Hematopoietic multipotent progenitor cell treated with erythropoietin and hydrocortisone succinate and interleukin-3 and kit ligand, for 8 days (in vitro differentiated cells): ENCODE results near the gene KRT12.
"Not testable (repeated sequence)": the region's sequence is repeated elsewhere in the genome, so short reads cannot be mapped to it uniquely, and the experiment has no call there.

Source experiments
- DNase-seq: peaks from one replicate; pipeline ENCODE4 v3.0.0-alpha.2; 2015

Gene KRT12

DNA sequence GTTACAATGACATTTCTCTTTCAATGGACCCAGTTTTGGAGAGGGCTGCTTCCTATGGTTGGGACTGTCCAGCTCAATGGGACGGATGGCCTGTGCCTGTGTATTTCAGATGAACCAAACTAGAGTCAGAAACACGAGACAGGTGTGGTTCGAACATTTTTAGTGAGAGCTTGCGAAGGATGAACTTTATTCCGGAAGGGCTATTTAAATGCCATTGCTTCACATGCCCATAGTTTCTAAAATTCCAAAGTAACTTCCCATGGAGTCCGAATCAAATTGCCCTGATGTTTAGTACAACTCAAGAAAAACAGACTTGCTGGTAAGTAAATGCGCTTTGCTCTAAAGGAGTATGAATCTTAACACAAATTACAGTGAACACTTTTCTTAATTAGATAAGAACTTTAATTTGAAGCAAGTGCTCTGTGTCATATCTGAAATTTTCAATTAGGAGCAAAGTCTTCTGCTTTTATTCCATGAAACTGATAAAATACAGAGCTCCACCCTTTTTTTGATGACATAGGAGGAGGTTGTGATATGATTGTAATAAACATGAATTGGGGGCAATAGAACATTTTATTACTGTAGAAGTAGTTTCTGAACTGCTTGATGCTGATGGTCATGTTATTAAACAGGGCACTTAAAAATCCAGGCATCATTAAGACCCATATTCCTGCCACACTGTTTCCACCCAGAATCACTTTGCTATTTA lies 16.8 kb upstream of the KRT12 start:
- DNase-seq = no peak

DNA sequence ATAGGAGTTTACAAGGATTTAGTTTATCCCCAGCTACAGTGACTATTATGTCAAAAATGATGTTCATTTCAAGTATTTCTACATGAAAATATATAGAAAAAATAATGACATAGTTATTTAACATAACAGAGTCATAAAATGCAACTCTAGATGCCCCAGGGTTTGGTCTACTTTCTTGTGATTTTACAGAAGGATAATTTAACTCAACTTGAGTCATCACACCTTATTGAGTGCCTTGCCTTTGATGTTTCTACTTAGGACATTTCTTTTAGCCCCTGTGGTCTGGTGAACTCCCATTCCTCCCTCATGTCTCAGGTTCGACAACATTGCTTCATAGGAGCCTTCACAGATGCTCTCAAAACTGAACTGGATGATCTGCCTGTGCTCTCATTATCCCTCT lies 16.0 kb upstream of the KRT12 start:
- DNase-seq = no peak

DNA sequence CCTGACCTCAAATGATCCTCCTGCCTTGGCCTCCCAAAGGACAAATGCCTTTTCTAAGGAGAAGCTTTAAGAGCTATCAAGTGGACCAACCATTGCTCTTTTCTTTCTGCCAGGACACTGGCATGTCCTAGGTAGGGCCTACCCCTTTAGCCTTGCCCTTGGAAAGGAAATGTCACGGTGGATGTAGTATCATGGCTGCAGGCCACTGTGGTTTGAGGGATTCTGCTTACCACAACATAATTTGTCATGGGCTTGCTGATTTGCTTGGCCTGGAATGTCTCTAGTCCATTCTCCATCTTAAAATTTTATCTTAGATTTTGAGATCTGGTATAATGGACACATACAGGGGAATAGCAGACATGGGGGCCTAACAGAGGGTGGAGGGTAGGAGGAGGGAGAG lies 12.0 kb upstream of the KRT12 start:
- no peak for DNase-seq

DNA sequence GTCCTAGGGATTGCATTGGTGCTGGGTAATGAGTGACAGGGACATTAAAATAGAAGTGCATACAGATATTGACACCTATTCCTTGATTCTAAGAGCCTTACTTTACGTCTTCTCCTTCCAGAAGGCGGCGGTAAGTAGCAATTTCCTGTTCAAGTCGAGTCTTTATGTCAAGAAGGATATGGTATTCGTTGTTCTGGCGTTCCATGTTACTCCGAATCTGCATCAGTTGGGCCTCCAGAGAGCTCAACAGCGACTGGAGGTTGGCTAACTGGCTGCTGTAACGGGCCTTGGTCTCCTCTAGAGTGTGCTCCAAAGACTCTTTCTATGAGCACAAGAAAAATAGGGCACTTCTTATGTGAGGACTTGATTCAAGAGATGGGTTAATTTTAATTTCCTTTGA lies 11.0 kb upstream of the KRT12 start:
- DNase-seq = no peak

DNA sequence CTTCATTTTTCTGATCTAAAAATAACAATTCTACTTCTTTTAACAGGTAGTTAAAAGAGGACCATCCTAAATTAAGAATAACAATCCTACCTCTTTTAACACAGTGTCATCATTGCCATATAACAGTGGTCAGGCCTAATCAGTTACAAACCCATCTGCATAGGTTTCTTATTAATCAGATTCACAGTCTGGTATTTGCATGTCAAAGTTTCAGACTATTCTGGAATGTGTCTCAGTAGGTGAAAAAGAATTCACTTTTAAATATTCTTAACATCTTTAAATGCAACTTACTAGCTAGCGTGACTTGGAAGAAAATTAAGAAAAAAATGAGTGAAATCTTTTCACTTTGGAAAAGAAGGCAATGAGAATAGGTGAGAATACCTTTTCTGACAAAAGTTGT lies 6.8 kb upstream of the KRT12 start:
- no peak for DNase-seq

DNA sequence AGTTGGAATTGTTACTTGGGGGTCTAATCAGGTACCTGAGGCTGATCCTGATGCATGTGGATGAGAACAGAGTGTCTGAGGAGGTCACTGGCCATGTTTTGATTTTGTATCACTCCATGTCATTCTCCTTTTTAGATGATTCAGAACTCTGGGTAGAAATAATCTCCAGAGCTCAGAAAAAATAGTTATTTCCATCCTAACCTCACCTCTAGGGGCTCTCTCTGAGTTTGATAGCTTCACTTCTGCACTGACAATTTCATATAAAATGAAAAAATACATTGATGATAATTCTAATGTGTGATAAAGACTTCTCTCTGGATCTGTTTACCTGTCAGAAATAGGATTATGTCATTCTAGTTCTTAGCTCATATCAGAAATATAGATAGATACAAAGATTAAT lies 6.2 kb upstream of the KRT12 start:
- no peak for DNase-seq

DNA sequence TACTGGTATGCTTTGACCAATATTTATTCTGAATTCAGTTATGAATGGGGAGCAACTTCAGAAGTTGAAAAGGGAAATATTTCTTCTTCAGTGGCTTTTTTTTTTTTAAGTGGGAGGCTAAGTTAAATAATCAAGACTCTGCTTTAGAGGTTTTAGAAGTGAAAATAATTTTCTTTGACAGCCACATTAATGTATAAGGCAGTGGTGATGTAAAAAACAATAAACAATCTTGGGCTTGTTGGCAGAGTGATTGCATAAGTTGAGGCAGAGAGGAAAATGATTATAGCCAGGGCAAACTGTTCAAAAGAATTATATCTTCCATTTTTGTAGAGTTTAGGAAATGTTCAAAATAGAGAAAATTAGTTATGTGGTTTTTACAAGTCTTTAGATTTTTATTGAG lies 5.4 kb upstream of the KRT12 start:
- no peak for DNase-seq

DNA sequence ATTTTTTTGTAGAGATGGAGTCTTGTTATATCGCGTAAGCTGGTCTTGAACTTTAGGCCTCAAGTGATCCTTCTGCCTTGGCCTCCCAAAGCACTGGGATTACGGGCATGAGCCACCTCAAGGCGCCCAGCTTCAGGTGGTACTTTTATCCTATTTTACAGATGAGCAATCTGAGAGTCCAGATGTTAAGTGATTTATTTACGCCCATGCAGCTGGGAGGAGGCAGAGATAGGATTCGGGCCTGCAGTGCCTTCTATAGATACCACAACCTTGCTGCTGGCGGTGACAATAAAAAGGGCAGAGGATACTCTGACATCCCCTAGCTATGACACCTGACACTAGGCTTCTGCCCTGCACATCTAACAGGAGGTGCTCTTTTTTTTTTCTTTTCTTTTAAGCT lies 4.3 kb upstream of the KRT12 start:
- no peak for DNase-seq

DNA sequence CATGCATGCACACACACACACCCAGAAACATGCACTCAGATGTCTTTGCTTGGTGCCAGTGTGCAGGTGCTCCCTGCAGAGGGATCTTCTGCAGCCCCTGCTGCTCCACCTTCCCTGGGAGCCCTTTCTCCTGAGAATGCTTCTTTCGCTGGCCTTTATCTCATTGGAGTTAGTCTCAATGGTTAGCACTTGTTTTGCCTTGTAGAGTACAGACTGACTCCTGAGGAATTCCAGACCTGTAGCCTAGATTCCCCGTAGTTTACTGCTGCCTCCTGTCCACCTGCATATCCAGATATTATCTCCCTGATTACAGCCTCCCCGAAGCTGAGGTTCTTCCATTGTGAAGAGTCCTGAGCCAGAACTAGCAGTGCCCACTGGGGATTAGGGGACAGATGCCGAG lies 3.1 kb upstream of the KRT12 start:
- DNase-seq = no peak

DNA sequence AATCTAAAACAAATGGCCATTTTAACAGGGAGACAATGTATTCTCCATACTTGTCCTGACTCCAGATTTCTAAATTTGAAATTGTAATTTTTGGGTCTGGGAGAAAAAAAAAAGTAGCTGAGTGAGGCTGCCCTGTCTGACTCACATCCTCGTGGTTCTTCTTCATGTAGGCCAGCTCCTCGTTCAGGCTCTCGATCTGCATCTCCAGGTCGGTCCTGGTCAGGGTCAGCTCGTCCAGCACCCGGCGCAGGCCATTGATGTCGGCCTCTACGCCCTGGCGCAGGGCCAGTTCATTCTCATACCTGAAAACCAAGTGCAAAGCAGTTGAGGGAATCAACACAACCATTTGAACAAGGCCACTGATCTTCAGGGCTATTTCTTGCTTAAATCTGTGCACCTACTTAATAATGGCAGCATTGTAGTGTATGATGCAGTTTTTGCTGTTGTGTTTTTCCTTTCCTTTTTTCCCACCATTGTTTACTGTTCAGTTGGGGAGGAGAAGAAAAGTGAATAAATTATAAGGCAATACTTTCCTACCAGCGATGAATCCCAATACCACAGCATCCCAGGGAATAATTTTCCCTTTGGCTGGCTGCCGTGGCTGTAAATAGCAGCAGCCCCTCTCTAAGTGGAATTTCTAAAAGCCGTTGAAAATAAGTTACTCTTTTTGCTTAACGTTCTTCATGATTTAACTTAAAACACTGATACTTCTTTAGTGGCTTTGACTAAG lies 2.2 kb downstream of the KRT12 start:
- no peak for DNase-seq

DNA sequence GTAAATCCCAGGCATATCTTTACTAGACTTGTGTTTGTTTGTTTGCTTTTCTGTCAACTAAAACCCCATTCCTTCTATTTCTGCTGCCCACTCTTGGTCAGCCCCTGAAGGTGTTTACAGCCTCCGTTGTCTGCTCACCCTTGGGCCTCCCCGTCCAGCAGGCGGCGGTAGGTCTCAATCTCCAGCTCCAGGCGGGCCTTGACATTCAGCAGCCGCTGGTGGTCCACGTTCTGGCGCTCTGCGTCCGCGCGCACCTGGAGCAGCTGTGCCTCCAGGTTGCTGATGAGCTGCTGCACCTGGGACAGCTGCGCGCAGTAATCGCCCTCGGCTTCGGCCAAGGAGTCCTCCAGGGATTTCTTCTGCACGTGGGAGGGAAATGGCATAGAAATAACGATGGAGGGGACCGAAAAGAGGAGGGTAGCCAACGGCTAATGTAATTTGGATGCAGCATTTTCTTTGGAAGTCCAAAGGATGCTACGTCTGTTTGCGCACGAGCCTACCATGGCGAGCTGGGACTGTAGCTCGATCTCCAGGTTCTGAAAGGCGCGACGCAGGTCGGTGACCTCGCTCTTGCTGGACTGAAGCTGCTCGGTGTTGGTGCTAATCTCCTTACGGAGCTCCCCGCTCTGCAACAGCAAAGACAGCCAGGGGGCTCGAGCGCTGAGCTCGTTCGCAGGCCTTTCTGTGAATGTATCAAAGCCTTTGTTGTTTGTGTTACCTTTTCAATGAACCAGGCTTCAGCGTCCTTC lies 3.9 kb downstream of the KRT12 start:
- no peak for DNase-seq

DNA sequence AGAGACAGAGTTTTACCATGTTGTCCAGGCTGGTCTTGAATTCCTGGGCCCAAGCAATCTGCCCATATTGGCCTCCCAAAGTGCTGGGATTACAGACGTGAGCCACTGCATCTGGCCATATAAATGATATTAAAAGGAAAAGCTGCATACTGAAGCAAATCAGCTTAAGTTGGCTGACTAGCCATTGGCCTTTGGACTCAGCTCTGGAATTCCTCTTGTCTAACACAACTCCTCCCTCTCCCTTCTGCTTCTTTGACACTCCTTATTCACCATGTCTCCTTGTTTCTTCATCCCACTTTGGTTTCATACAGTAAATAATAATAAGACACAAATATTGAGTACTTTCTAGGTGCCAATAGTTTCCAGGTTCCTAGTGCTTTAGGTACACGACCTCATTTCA lies 7.5 kb downstream of the KRT12 start:
- no peak for DNase-seq

DNA sequence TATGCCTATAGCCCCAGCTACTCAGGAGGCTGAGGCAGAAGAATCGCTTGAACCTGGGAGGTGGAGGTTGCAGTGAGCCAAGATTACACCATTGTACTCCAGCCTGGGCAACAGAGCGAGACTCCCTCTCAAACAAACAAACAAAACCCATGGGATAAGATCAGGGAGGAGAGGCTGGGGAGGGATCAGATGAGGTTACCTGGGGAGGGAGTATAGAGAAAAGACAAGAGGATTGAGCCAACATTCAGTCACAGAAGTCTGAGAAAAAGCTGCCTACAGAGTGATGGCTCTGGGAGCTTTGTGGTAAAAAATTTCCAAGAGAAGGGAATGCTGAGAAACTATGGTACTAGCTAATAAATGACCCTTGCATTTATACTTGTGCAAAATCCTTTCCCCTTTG lies 8.4 kb downstream of the KRT12 start:
- not testable (repeated sequence) for DNase-seq

DNA sequence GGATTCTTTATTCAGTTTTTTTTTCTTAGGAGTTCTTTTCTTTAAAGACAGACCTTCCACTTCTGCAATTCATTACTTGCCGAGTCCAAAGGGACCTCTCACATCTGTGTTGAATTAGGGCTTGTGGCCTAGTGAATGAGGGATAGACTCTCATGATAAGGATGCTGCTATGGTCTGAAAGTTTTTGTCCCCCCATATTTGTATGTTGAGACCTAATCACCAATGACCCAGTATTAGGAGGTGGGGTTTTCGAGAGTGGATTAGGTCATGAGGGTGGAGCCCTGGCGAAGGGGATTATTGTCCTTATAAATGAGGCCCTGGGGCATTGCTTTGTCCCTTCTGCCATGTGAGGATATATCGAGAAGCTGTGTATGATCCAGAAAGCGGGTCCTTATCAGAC lies 9.5 kb downstream of the KRT12 start:
- DNase-seq = no peak

DNA sequence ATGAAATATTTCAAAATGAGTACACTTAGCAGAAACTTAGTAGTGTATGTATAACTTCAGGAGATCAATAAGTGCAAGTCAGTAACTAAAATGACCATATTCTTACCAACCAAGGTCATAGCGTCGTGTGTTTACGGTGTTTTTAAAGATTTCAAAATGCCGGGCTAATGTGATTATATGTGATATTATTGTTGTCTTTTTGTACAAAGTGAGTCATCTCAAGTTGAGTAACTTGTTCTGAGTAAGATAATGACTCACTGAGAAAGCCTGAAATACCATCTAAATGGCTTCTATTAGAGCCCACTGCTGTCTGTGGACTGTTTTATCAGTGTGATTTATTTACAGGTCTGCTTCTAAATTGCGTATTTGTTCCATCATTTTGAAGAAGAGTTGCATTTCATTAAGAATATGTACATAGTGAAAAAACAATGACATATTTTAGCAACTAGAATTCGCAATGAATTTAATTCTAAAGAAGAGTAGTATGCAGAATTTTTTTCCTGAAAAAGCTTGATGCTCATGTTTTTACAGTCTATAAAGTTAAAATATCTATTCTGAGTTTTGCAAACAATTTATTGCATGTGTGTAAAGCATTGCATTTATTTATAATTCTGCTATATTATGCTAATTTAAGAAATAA lies 12.7 kb downstream of the KRT12 start:
- DNase-seq = no peak

DNA sequence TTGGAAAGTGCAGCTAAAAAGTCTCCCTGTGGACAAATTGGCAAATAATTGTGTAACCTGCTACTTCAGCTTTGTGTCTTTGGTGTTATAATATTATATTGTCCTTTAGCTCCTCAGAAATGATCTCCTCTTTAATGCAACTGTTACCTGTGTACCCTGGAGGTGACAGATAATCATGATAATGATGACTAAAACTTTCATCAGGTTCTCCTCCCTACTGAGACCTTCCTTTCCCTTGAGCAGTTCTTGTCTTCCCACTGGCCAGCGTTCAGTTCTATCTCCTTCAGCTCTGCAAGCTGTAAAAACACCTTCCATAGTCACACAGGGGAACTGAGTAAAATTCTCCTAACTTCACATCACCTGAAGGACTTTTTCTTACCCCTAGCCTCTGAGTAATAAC lies 14.7 kb downstream of the KRT12 start:
- DNase-seq = no peak

DNA sequence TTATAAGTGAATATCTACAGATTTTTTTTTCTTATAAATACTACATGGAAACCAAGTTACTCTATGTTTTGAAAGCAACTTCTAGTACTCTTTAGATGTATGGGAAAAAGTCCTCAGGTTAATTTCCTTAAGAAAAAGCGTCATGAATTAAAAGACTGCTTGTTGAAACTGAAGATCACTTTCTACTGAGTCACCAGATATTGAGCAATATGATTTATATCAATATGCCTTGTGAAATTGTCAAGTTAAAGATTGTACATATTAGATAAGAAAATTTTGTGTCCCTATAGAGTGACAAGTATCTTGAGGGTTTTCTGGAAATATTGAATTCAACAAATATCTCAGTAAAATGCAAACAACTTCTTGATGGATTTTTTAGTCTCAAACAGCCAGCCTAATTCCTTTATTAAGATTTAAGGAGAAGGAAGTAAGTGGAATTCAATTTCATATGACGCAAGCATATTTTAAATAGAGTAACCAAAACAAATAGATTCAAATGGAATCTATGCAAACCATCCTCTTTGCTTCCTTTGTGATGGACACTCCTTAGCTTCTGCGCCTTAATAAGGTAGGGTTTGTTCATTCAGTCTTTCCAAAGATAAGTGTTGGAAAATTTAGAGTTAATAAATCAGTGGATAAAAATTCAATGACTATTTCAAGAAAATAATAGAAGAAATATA lies 16.6 kb downstream of the KRT12 start:
- DNase-seq = no peak

DNA sequence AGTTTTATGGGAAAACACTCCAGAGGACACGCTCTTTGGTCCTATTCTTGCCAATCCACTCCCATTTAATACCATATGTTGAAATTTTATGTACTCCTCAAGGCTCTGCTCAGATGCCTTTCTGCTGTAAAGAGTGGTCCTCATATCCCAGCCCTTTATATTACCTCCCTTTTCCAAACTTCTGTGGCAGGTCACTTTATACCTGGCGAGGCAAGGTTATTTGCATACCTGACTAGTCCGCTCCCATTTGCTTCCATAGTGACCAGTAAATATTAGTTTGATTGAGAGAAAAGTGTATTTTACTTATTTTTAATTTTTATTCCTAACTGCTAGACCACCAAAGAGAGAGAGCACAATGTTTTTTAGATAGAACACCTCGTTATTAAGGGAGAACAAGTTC lies 17.3 kb downstream of the KRT12 start:
- no peak for DNase-seq

DNA sequence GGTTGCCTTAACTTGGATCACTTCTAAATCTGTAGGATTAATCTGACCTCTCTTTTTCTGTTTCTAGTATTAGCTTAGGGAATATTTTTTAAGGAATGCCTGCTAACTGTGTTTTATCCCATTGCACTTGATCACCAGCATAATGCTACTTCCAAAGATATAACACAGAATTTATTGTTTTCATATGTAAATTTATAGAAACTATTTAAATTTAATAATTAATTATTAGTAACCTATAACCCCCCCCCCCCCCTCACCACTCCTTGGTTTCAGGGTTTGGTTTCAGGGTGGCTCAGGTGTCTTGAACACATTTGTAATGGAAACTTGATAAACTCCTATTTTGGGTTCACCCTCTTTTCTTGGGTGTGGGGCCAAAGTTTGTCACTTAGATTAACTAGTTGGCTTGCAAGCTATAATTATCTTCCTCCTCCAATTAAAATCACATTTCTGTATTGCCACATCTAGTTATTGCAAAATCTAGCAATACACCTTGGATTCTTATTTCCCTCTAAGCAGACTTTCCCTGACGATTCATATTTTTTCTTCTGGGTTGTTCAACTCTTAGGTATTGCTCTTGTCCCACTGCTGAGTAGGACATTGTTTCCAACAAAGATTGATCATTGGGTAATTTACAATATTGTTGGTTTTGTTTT lies 18.3 kb downstream of the KRT12 start:
- no peak for DNase-seq

DNA sequence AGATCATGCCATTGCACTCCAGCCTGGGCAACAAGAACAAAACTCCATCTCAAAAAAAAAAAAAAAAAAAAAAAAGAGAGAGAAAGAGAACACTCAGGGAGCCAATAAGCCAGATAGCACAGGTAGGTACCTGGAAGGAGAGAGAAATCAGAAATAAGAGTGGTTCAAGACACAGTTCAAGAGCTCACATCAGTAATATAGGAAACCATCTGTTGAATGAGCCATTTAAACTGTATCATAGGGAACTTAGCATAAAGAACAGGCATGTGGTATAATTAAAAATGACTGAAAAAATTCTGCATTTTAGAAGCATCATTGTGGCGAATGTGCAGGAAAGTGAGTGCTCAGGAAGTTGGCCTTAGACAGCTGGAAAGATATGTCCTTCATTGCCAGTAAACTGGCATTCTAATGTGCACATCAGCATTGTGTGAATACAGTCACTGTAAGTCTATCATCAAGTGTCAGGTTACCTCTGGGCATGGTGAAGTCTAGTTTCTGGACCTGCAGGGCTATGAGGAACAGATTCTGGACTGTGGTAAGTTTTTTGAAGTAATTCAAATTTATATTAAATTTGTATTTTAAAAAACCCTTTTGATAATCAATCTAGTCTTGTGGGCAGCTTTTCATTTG lies 20.4 kb downstream of the KRT12 start:
- DNase-seq = no peak

DNA sequence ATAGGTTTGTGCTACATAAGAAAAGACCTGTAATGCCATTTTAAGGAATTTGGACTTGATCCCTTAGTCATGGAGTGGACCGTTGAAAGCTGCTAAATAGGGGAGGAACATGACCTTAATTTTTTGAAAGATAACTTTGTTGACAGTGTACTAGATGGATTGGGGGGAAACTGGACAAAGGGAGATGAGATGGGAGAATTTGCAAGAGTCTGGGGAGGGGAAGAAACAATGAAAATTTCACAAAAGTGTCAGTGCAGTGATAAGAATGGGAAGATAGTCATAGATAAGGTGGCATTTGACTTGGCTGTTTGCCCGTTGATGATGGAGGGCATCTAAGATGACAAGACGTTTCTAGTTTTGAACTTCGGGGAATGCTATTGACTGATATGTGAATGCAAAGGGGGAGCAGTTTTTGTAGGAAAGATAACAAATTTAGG lies 22.3 kb downstream of the KRT12 start:
- DNase-seq = no peak

DNA sequence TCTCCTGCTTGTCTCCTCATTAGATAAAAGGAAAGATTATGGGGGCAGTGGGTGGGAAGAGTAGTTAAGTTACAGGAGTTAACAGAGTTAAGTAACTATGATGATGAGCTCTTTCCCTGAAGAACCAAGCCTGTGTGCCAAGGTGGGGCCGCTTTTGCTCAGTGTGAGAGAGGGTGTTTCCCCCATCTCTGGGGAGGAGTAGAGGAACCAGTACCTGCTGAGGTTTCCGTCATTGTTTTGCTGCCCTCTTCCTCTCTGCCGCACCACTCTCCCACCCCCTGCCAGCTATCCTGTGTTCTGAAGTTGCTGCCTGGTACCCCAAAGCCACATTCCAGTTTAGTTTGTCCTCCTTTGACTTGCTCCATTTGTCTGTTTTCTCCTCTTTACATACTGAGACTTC lies 23.8 kb downstream of the KRT12 start:
- DNase-seq = no peak
